Peyer's patch (tissue), 4 donors: ENCODE data around the gene RHEBL1.

ENCODE experiments used
- POLR2A ChIP-seq, 2 donors: fragments of 450-650 bp; IDR thresholded peaks; one replicate each; pipeline ENCODE4 v1.5.1; 2017; ENCODE audit warnings: antibody characterized with exemption in 2 of 2, mild to moderate bottlenecking in 2 of 2, moderate library complexity in 2 of 2
- TF ChIP-seq, protein P1 (sequence below), 6 experiments: fragments of 450-650 bp in 4 of 6; fragments of 200-600 bp in 2 of 6; sonication (generic) in 1 of 6; IDR thresholded peaks; one replicate each; pipeline ENCODE4 v1.5.1; 2017 to 2019; ENCODE audit warnings: antibody characterized with exemption in 6 of 6, mild to moderate bottlenecking in 3 of 6, moderate library complexity in 1 of 6

- TF ChIP-seq, protein P1, sequence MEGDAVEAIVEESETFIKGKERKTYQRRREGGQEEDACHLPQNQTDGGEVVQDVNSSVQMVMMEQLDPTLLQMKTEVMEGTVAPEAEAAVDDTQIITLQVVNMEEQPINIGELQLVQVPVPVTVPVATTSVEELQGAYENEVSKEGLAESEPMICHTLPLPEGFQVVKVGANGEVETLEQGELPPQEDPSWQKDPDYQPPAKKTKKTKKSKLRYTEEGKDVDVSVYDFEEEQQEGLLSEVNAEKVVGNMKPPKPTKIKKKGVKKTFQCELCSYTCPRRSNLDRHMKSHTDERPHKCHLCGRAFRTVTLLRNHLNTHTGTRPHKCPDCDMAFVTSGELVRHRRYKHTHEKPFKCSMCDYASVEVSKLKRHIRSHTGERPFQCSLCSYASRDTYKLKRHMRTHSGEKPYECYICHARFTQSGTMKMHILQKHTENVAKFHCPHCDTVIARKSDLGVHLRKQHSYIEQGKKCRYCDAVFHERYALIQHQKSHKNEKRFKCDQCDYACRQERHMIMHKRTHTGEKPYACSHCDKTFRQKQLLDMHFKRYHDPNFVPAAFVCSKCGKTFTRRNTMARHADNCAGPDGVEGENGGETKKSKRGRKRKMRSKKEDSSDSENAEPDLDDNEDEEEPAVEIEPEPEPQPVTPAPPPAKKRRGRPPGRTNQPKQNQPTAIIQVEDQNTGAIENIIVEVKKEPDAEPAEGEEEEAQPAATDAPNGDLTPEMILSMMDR (IDR thresholded peaks at IDR 0.05), result no peak
- no peak for TF ChIP-seq POLR2A (IDR thresholded peaks at IDR 0.05)
Observed at GRCh38 chr12:49088932-49089330, 19.2 kb upstream of the RHEBL1 start.
